Peyer's patch (tissue), 4 donors: ENCODE results near the gene TRAPPC6A.

Experiments used
- POLR2A ChIP-seq, 2 donors: fragments of 450-650 bp; IDR thresholded peaks; one replicate each; pipeline ENCODE4 v1.5.1; 2017; ENCODE audit warnings: antibody characterized with exemption in 2 of 2, mild to moderate bottlenecking in 2 of 2, moderate library complexity in 2 of 2
- TF ChIP-seq, protein P1 (sequence below), 6 experiments: fragments of 450-650 bp in 4 of 6; fragments of 200-600 bp in 2 of 6; sonication (generic) in 1 of 6; IDR thresholded peaks; one replicate each; pipeline ENCODE4 v1.5.1; 2017 to 2019; ENCODE audit warnings: antibody characterized with exemption in 6 of 6, mild to moderate bottlenecking in 3 of 6, moderate library complexity in 1 of 6

DNA sequence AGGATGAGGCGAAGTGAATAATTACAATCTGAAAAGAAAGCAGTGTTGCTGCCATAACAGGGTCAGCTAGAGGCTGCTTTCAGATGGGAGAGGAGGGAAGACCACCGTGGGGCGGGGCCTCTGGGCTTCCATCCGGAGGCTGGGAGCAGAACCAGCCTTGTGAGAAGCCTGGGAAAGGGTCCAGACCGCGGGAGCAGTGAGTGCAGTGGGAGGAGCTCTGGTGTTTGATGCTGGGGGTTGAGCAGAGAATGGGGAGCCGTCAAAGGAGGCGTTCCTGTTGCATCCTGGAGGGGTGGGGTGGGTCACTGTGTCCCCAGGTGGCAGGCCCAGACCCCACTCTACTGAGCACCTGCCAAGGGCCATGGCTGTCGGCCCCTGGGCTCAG lies 35.3 kb downstream of the TRAPPC6A start:
- no peak for TF ChIP-seq POLR2A (IDR thresholded peaks at IDR 0.05)
- TF ChIP-seq, protein P1, sequence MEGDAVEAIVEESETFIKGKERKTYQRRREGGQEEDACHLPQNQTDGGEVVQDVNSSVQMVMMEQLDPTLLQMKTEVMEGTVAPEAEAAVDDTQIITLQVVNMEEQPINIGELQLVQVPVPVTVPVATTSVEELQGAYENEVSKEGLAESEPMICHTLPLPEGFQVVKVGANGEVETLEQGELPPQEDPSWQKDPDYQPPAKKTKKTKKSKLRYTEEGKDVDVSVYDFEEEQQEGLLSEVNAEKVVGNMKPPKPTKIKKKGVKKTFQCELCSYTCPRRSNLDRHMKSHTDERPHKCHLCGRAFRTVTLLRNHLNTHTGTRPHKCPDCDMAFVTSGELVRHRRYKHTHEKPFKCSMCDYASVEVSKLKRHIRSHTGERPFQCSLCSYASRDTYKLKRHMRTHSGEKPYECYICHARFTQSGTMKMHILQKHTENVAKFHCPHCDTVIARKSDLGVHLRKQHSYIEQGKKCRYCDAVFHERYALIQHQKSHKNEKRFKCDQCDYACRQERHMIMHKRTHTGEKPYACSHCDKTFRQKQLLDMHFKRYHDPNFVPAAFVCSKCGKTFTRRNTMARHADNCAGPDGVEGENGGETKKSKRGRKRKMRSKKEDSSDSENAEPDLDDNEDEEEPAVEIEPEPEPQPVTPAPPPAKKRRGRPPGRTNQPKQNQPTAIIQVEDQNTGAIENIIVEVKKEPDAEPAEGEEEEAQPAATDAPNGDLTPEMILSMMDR (IDR thresholded peaks at IDR 0.05) = no peak
